Activated CD8-positive, alpha-beta memory T cell treated with anti-CD3 and anti-CD28 coated beads, Interleukin-2, amount 50 U/mL, for 48 hours (primary cell): Measurements from ENCODE around the gene PLGLB1.
"Not testable (repeated sequence)": the region's sequence is repeated elsewhere in the genome, so short reads cannot be mapped to it uniquely, and the experiment has no call there.

Source experiments
- DNase-seq: peaks from one replicate; pipeline ENCODE4 v3.0.0-alpha.2; 2020

The PLGLB1 gene

GRCh38 chr2:87021744-87022143 is at the start of gene PLGLB1:
PLGLB1 (minus strand) TSS chr2:87021844; CDS start chr2:87021783, 61 bp downstream.
- DNase-seq = not testable (repeated sequence)

- not testable (repeated sequence) for DNase-seq
Measured at GRCh38 chr2:87064305-87064704, 42.7 kb upstream of the PLGLB1 start.

GRCh38 chr2:87063431-87063830 is 41.8 kb upstream of the PLGLB1 start:
- not testable (repeated sequence) for DNase-seq

- not testable (repeated sequence) for DNase-seq
Measured at GRCh38 chr2:87061519-87061918, 39.9 kb upstream of the PLGLB1 start.

- DNase-seq = not testable (repeated sequence)
Measured at GRCh38 chr2:87057606-87058005, 36.0 kb upstream of the PLGLB1 start.

GRCh38 chr2:87056843-87057242 is 35.2 kb upstream of the PLGLB1 start:
- DNase-seq = not testable (repeated sequence)

GRCh38 chr2:87056435-87056834 is 34.8 kb upstream of the PLGLB1 start:
- not testable (repeated sequence) for DNase-seq

GRCh38 chr2:87054375-87054774 is 32.7 kb upstream of the PLGLB1 start:
- DNase-seq = not testable (repeated sequence)

GRCh38 chr2:87041321-87041978 is 19.8 kb upstream of the PLGLB1 start:
- not testable (repeated sequence) for DNase-seq

- not testable (repeated sequence) for DNase-seq
Measured at GRCh38 chr2:87028607-87029006, 7.0 kb upstream of the PLGLB1 start.

- DNase-seq = not testable (repeated sequence)
Measured at GRCh38 chr2:87026816-87027215, 5.2 kb upstream of the PLGLB1 start.

- not testable (repeated sequence) for DNase-seq
Measured at GRCh38 chr2:87025927-87026326, 4.3 kb upstream of the PLGLB1 start.

GRCh38 chr2:87023988-87024615 is 2.5 kb upstream of the PLGLB1 start:
- DNase-seq = not testable (repeated sequence)

GRCh38 chr2:87021043-87021442 is 601 bp downstream of the PLGLB1 start:
- not testable (repeated sequence) for DNase-seq

- not testable (repeated sequence) for DNase-seq
Measured at GRCh38 chr2:87019053-87019452, 2.6 kb downstream of the PLGLB1 start.

- not testable (repeated sequence) for DNase-seq
Measured at GRCh38 chr2:87014489-87015169, 7.0 kb downstream of the PLGLB1 start.

- DNase-seq = not testable (repeated sequence)
Measured at GRCh38 chr2:87004398-87004797, 17.2 kb downstream of the PLGLB1 start.
